Bronchial epithelial cell (primary cell): Measurements from ENCODE around the gene PPP3R1. TPM values are rescaled to one million over a fixed set of nuclear protein-coding genes. Genes with fewer than 3 reads are reported as not detected.

Experiments
- DNase-seq: peaks from one replicate; pipeline ENCODE4 v3.0.0-alpha.2; 2010; ENCODE audit warnings: low read depth
- FAIRE-seq: peaks from 2 replicates; lab custom pipeline; 2011; peaks lifted over from hg19 to GRCh38; lab: Jason Lieb, UNC
- H3K27me3 ChIP-seq: 2 replicates; pipeline ENCODE4 v1.5.1; 2011; ENCODE audit warnings: low read length; ENCODE audit not compliant: control insufficient read depth, insufficient read depth
- H3K36me3 ChIP-seq: 2 replicates; pipeline ENCODE4 v1.5.1; 2011; ENCODE audit warnings: low read length; ENCODE audit not compliant: control insufficient read depth, insufficient read depth
- H3K4me3 ChIP-seq: 2 replicates; pipeline ENCODE4 v1.5.1; 2011; ENCODE audit warnings: mild to moderate bottlenecking, low read depth, low read length, control low read depth
- CTCF ChIP-seq: IDR thresholded peaks from 2 replicates; pipeline ENCODE4 v1.5.1; 2011; ENCODE audit warnings: mild to moderate bottlenecking, moderate library complexity, low read length, control low read depth, inconsistent platforms; ENCODE audit not compliant: insufficient read depth, severe bottlenecking
- total RNA-seq: library from RNA; depleted of rRNA; stranded (reverse); fragments of >200 nt; gene quantifications from 2 replicates; pipeline ENCODE4 v1.2.1, GENCODE V29; 2014

Gene PPP3R1
- total RNA-seq, 1 donor from 2014 or later, result 19.2 TPM

- peaks cover 5% of the 10 kb centered on the region for H3K36me3 ChIP-seq
- DNase-seq (no peak), FAIRE-seq (no peak)
- no peak overlapping the region for H3K4me3 ChIP-seq
- H3K27me3 ChIP-seq, result no peaks in the 10 kb centered on the region
- no peak for TF ChIP-seq CTCF
Observed at GRCh38 chr2:68169308-68169707, 83.0 kb downstream of the PPP3R1 start.

- Histone ChIP-seq H3K36me3 (peaks cover 7% of the 10 kb centered on the region), H3K4me3 (no peak overlapping the region), H3K27me3 (no peaks in the 10 kb centered on the region)
- no peak for FAIRE-seq
- no peak for TF ChIP-seq CTCF
- DNase-seq, result no peak
Observed at GRCh38 chr2:68167186-68167585, 85.1 kb downstream of the PPP3R1 start.

- no peak overlapping the region for H3K4me3 ChIP-seq
- no peaks in the 10 kb centered on the region for H3K27me3 ChIP-seq
- no peak for FAIRE-seq
- H3K36me3 ChIP-seq, result peaks cover 13% of the 10 kb centered on the region
- TF ChIP-seq CTCF, result no peak
- DNase-seq, result no peak
Observed at GRCh38 chr2:68163641-68164040, 88.7 kb downstream of the PPP3R1 start.

GRCh38 chr2:68158134-68158447, 94.2 kb downstream of the PPP3R1 start:
- H3K4me3 ChIP-seq, result peak overlapping the region; percentile 63
- no peak for TF ChIP-seq CTCF
- DNase-seq (peak; percentile 11), FAIRE-seq (no peak)
- peaks cover 7% of the 10 kb centered on the region for H3K36me3 ChIP-seq
- no peaks in the 10 kb centered on the region for H3K27me3 ChIP-seq

- Histone ChIP-seq H3K27me3 (no peaks in the 10 kb centered on the region), H3K4me3 (peak within 1 kb of the TSS; percentile 63), H3K36me3 (peaks cover 7% of the 10 kb centered on the region)
- DNase-seq, result peak; percentile 85
- FAIRE-seq, result no peak
- TF ChIP-seq CTCF, result peak; percentile 3
Observed at GRCh38 chr2:68157402-68158133, 94.8 kb downstream of the PPP3R1 start, which contains the start of gene PNO1. TSS of gene PNO1 (plus strand) at chr2:68157888. CDS start at chr2:68157935, 47 bp downstream.

- DNase-seq, result peak; percentile 8
Observed at GRCh38 chr2:68157002-68157401, 95.3 kb downstream of the PPP3R1 start.

More at GRCh38 chr2:68157002-68157401, 95.3 kb downstream of the PPP3R1 start:
- no peak for FAIRE-seq
- H3K4me3 ChIP-seq, result peak overlapping the region; percentile 63
- no peaks in the 10 kb centered on the region for H3K27me3 ChIP-seq
- H3K36me3 ChIP-seq, result peaks cover 5% of the 10 kb centered on the region
- TF ChIP-seq CTCF, result no peak
